HL-60 (cell line): ENCODE results near the gene HSF2.

Experiments
- GABPA ChIP-seq: IDR thresholded peaks from 2 replicates; pipeline ENCODE4 v1.6.1; 2012; ENCODE audit warnings: low read depth
- SPI1 ChIP-seq: IDR thresholded peaks from 2 replicates; pipeline ENCODE4 v1.6.1; 2012; ENCODE audit warnings: low read depth, mild to moderate bottlenecking, borderline replicate concordance
- TF ChIP-seq, protein P1 (sequence below): IDR thresholded peaks from one replicate; pipeline ENCODE4 v1.5.1; 2011; ENCODE audit warnings: low read length, control low read depth, inconsistent platforms; ENCODE audit not compliant: insufficient read depth

DNA sequence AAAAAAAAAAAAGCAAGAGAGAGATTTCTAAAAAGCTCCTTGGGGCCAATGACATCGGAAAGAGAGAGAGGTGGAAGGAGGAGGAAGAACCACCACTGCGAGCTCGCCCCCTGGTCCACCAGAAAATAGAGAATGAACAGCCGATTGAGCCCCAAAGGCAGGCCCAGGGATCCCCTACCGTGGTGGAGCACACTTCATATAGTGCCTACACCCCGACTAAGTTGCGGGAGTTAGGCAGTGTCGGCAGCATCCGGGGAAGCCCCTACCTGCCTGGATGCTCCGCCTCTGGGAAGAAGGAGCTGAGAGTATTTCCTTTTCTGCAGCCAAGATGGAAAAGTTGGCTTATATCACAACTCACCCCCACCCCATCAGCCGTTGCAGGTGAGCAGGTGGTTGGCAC, 38.6 kb upstream of the HSF2 start:
- TF ChIP-seq, protein P1, sequence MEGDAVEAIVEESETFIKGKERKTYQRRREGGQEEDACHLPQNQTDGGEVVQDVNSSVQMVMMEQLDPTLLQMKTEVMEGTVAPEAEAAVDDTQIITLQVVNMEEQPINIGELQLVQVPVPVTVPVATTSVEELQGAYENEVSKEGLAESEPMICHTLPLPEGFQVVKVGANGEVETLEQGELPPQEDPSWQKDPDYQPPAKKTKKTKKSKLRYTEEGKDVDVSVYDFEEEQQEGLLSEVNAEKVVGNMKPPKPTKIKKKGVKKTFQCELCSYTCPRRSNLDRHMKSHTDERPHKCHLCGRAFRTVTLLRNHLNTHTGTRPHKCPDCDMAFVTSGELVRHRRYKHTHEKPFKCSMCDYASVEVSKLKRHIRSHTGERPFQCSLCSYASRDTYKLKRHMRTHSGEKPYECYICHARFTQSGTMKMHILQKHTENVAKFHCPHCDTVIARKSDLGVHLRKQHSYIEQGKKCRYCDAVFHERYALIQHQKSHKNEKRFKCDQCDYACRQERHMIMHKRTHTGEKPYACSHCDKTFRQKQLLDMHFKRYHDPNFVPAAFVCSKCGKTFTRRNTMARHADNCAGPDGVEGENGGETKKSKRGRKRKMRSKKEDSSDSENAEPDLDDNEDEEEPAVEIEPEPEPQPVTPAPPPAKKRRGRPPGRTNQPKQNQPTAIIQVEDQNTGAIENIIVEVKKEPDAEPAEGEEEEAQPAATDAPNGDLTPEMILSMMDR, result no peak
- no peak for TF ChIP-seq SPI1
- TF ChIP-seq GABPA, result no peak
